Measurements from ENCODE around the gene CCDC185.

DNA sequence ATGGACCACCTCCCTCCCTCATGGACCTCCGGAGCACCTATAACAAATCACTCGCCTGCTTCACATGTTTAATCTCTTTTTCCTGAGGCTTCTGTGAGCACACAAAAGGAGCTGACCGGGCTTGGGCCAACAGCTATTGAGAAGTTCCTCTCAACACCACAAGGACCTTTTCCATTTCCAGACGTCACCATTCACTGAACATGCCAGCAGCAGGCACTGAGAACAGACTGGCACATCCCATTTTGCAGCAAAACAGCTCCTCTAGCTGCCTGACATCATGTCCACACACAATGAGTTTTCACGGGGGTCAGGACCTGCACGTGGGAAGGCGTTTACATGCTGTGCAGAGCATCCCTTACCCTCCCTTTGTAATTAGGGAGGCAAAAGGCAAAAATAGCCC, 40.3 kb upstream of the CCDC185 start:
- TF ChIP-seq, protein P1, sequence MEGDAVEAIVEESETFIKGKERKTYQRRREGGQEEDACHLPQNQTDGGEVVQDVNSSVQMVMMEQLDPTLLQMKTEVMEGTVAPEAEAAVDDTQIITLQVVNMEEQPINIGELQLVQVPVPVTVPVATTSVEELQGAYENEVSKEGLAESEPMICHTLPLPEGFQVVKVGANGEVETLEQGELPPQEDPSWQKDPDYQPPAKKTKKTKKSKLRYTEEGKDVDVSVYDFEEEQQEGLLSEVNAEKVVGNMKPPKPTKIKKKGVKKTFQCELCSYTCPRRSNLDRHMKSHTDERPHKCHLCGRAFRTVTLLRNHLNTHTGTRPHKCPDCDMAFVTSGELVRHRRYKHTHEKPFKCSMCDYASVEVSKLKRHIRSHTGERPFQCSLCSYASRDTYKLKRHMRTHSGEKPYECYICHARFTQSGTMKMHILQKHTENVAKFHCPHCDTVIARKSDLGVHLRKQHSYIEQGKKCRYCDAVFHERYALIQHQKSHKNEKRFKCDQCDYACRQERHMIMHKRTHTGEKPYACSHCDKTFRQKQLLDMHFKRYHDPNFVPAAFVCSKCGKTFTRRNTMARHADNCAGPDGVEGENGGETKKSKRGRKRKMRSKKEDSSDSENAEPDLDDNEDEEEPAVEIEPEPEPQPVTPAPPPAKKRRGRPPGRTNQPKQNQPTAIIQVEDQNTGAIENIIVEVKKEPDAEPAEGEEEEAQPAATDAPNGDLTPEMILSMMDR (IDR thresholded peaks at IDR 0.05), result no peak
- no peak for TF ChIP-seq POLR2A (IDR thresholded peaks at IDR 0.05)

All from testis (tissue), 2 donors.